Measurements from ENCODE around the gene SLC25A6.
"Not testable (repeated sequence)": the region's sequence is repeated elsewhere in the genome, so short reads cannot be mapped to it uniquely, and the experiment has no call there.

Gene SLC25A6

DNA sequence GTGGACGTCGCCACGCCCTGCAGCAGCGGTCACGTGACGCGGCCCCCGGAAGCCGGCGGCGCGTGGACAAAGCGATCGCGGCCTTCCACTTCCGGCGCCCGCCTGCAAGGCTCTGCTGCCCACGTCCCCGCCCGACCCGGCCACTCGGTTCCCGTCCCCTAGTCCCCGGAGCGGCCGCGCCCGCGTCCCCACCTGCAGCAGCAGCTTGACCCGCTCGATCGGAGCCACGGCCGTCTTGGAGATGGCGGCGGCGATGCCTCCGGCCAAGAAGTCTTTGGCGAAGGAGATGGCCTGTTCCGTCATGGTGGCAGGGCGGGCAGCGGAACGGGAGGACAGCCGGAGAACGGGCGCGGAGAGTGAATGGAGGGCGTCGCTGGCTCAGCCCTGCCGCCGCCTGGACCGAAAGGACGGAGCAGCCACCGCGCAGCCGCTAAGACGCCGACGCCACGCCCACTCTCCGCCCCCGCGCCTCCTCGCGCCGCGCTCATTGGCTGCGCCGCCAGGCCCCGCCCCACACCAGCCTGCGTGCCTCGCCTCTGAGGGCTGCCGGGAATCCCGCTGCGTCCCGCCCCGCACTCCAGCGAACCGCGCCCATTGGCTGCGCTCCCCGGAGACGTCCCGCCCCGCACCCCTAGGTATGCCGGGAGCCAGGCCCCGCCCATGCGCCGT is at the start of gene SLC25A6:
Gene SLC25A6 (minus strand): TSS at position 407 of the 669 bp plus-strand sequence. CDS start 104 bp downstream, at position 303.
- DNase-seq, result peak; percentile 99 to 100 (median 100)

GRCh38 chrX:1440506-1440905 is 48.6 kb upstream of the SLC25A6 start:
- DNase-seq, result no peak

DNA sequence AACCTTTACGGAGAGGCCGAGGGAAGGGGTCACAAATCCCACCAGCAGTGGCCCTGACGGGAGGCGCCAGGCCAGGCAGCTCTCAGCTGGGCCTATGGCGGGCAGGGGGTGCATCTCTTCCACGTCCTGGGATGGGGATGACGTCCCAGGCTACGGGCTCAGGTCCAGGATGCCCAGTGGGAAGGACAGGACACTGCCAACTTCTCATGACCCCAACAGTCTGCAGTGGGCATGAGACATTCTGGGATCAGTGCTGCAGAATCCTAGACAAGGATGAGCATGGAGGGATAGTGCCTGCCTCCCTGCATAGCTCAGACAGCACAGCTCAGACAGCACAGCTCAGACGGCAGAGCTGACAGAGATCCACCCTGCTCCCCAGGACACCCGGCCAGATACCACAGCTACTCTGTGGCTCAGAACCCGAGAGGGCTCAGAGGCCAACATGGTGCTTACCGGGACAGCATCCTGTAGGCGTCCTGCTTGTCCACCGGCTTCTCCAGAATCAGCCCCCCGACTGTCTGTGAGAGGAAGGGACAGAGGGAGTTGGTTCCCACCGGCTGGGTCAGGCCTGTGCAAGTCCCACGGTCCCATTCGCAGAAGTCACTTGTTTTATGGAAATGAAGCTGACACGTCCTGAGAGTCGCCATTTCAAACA is 43.5 kb upstream of the SLC25A6 start:
- DNase-seq, result no peak

- no peak for DNase-seq
Measured at GRCh38 chrX:1434871-1435240, 42.9 kb upstream of the SLC25A6 start.

- DNase-seq, result no peak
Measured at GRCh38 chrX:1433646-1434357, 41.9 kb upstream of the SLC25A6 start.

DNA sequence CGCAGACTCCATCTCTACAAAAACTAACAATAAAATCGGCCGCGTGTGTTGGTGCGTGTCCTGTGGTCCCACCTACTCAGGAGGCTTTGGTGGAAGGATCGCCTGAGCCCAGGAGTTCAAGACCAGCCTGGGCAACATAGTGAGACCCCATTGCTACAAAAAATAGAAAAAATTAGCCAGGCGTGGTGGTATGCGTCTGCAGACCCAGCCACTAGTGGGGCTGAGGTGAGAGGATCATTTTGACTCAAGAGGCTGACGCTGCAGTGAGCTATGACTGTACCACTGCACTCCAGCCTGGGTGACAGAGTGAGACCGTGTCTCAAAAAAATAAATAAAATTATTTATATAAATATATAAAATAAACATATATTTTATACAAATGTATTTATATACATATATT is 38.5 kb upstream of the SLC25A6 start:
- no peak for DNase-seq

- no peak for DNase-seq
Measured at GRCh38 chrX:1427756-1428155, 35.8 kb upstream of the SLC25A6 start.

GRCh38 chrX:1426321-1426720 is 34.4 kb upstream of the SLC25A6 start:
- DNase-seq, result not testable (repeated sequence)

- DNase-seq, result no peak
Measured at GRCh38 chrX:1425381-1425780, 33.5 kb upstream of the SLC25A6 start.

DNA sequence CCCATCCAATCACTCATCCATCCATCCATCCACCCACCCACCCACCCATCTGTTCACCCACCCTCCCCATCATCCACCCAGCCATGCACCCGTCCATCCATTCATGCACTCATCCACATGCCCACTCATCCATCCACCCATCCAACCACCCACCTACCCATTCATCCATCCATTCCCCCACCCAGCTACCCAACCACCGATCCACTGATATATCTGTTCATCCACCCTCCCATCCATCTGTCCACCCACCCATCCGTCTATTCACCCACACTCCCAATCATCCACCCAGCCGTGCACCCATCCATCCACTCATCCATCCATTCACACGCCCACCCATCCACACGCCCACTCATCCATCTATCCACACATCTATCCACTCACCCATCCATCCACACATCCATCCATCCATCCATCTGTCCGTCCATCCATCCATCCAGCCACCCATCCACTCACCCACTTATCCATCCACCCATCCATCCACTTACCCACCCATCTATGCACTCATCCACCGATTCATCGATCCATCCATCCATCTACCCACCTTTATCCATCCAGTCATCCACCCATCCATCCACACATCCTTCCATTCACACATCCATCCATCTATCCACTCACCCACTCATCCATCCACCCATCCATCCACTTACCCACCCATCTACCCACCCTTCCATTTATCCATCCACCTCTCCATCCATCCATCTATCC is 32.4 kb upstream of the SLC25A6 start:
- DNase-seq, result no peak

DNA sequence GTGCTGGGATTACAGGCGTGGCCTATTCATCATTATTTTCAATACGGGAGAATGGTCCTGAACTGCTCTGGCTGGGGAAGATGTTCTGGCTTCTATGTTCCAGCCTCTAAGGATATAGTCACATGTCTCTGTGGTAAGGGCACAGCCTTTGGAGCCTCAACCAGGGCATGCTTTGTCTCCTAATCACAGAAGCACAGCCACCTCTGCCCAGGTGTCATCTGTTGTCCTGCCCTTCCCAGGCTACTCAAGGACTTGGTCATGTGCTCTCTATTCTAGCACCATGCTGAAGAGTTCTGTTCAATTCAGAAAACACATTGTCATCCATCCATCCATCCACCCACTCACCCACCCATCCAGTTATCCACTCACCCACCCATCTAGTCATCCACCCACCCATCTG is 31.3 kb upstream of the SLC25A6 start:
- DNase-seq, result no peak

DNA sequence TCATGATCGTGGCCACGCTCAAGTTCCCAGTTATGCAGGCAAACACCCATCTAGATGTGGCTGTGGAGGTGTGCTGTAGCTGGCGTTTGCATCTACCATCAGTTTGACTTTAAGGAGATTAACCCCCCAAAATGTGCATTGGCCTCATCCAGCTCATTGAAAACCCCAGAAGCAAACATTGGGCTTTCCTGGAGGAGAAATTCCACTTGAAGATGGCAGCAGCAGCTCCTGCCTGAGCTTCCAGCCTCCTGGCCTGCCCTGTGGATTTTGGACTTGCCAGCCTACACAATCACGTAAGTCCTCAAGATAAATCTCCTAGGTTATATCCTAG is 30.2 kb upstream of the SLC25A6 start:
- DNase-seq, result no peak

GRCh38 chrX:1421433-1422134 is 29.7 kb upstream of the SLC25A6 start:
- DNase-seq, result no peak

- no peak for DNase-seq
Measured at GRCh38 chrX:1420371-1420770, 28.5 kb upstream of the SLC25A6 start.

GRCh38 chrX:1419545-1420355 is 27.8 kb upstream of the SLC25A6 start:
- DNase-seq, result no peak

- no peak for DNase-seq
Measured at GRCh38 chrX:1418901-1419544, 27.1 kb upstream of the SLC25A6 start.

DNA sequence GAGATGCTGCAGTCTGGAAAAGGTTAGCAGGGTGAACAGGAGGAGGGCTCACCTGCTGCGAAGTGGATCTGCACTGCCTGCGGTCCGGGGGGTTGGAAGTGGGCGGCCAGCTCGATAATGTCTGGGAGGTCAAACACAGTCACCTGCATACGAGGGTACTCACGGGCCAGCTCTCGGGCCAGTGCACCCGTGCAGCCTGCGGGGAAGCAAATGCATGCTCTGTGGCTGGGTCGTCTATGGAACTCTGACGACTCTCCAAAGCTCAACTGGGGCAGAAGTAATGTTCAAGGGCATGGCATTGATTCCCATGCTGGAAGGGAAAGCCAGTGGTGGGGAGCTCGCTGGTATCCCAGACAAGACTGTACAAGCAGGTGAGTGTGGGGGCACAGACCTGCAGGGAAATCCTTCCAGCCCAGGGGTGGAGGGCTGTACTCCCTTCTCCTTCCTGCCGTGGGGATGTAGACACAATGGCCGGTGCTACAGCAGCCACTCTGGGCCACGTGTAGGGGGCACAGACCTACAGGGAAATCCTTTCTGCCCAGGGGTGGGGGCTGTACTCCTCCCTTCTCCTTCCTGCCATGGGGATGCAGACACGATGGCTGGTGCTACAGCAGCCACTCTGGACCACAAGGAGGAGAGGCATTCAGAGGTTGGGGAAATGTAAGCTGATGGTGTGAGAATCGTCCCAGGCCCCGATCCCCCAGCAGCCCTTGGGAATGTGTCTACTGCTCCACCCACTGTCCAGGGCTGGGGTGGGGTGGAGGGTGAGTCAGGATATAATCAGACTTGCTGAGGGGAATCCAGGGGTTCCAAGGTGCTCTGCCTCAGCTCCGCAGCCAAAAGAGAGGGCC is 26.2 kb upstream of the SLC25A6 start:
- no peak for DNase-seq

DNA sequence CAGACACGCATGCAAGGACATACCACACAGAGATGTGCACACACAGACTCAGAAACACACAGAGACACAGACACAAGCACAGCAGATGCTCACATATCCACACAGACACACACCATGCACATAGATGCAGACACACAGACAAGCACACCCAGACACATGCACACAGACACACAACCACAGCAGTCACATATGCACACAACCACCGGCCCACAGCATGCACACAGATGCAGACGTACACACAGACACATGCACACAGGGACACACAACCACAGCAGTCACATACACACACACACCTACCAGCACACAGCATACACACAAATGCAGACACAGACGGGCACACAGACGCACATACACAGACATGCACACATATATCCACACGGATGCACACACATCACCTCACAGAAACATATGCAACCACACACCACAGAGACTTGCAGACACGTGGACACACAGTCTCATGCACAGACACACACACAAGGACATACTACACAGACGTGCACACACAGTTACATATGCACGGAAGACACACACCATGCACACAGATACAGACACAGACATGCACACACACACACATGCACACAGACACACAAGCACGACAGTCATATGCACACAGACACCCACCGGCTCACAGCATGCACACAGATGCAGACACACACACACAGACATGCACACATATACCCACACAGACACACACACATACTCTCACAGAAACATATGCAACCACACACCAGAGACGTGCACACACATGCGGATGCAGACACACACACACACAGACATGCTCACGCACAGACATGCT is 25.2 kb upstream of the SLC25A6 start:
- no peak for DNase-seq

DNA sequence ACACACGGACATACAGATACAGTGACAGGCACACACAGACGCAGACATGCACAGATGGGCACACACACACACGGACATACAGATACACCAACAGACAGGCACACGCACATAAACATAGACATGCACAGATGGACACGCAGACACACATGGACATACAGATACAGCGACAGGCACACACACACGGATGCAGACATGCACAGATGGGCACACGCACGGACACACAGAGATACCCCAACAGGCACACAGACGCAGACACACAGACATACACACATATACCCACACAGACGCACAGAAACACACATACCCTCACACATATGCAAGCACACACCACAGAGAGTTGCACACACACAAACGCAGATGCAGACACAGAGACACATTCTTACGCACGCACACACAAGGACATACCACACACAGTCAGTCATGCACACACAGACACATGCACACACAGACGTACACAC is 24.4 kb upstream of the SLC25A6 start:
- DNase-seq, result no peak
